Naive thymus-derived CD4-positive, alpha-beta T cell (primary cell): Measurements from ENCODE around the gene STAT4. TPM values are rescaled to one million over a fixed set of nuclear protein-coding genes. Genes with fewer than 3 reads are reported as not detected.
A peak's percentile ranks its signal among the peaks of the same experiment; 100 is the strongest.

Source experiments
- ATAC-seq: fragments of 150-1000 bp; cut with Tn5 transposase; 2 replicates; pipeline ENCODE4 v1.10.0; 2021; ENCODE audit warnings: mild to moderate bottlenecking, moderate library complexity
- CTCF ChIA-PET: fragments of 350-600 bp; sonication (Branson Sonifier 250); formaldehyde crosslinking; loops from one replicate; lab custom pipeline; 2021; ENCODE audit warnings: antibody characterized with exemption; lab: Charles Lee
- POLR2A ChIA-PET: fragments of 350-600 bp; sonication (Branson Sonifier 250); formaldehyde crosslinking; loops from one replicate; lab custom pipeline; 2021; ENCODE audit warnings: antibody characterized with exemption, inconsistent platforms; lab: Charles Lee
- DNase-seq, 9 donors: peaks; one replicate each; pipeline versions ENCODE4 v3.0.0 to v3.0.0-alpha.2; 2020 to 2022; ENCODE audit warnings: mixed read lengths in 1 of 9
- H3K27ac ChIP-seq: one replicate; pipeline ENCODE4 v1.7.0; 2013; ENCODE audit warnings: mild to moderate bottlenecking, low read depth, low read length, moderate library complexity
- H3K27me3 ChIP-seq, 2 donors: one replicate each; pipeline ENCODE4 v1.7.0; 2013; ENCODE audit warnings: low read length in 2 of 2, mild to moderate bottlenecking in 2 of 2, moderate library complexity in 2 of 2; ENCODE audit not compliant: control insufficient read depth in 2 of 2, insufficient read depth in 2 of 2
- H3K36me3 ChIP-seq, 3 experiments: 1 replicate in 2 of 3; 2 replicates in 1 of 3; pipeline ENCODE4 v1.7.0; 2013; ENCODE audit warnings: low read length in 3 of 3, mild to moderate bottlenecking in 3 of 3, moderate library complexity in 1 of 3; ENCODE audit not compliant: insufficient read depth in 3 of 3, control insufficient read depth in 2 of 3
- H3K4me1 ChIP-seq, 2 donors: one replicate each; pipeline ENCODE4 v1.7.0; 2013; ENCODE audit warnings: low read length in 2 of 2, mild to moderate bottlenecking in 2 of 2, moderate library complexity in 1 of 2; ENCODE audit not compliant: control insufficient read depth in 2 of 2, insufficient read depth in 2 of 2
- H3K4me3 ChIP-seq: 2 replicates; pipeline ENCODE4 v1.7.0; 2013; ENCODE audit warnings: mild to moderate bottlenecking, low read length
- H3K9me3 ChIP-seq, 3 experiments: 1 replicate in 2 of 3; 2 replicates in 1 of 3; pipeline ENCODE4 v1.7.0; 2013; ENCODE audit warnings: low read length in 3 of 3; ENCODE audit not compliant: control insufficient read depth in 2 of 3
- H3K27ac Mint-ChIP-seq, 9 donors: one replicate each; pipeline ENCODE4 v1.8.0; 2020 to 2022; ENCODE audit warnings: mixed read lengths in 9 of 9, mild to moderate bottlenecking in 8 of 9, moderate library complexity in 5 of 9, inconsistent platforms in 2 of 9
- H3K27me3 Mint-ChIP-seq, 5 donors: one replicate each; pipeline ENCODE4 v1.8.0; 2021 to 2022; ENCODE audit warnings: mixed read lengths in 5 of 5, mild to moderate bottlenecking in 1 of 5
- H3K36me3 Mint-ChIP-seq, 5 donors: one replicate each; pipeline ENCODE4 v1.8.0; 2020 to 2022; ENCODE audit warnings: mixed read lengths in 5 of 5, mild to moderate bottlenecking in 3 of 5, inconsistent platforms in 1 of 5
- H3K4me1 Mint-ChIP-seq, 7 donors: one replicate each; pipeline ENCODE4 v1.8.0; 2020 to 2022; ENCODE audit warnings: mixed read lengths in 7 of 7, mild to moderate bottlenecking in 3 of 7, inconsistent platforms in 1 of 7
- H3K4me3 Mint-ChIP-seq, 10 donors: one replicate each; pipeline ENCODE4 v1.8.0; 2020 to 2022; ENCODE audit warnings: mild to moderate bottlenecking in 10 of 10, mixed read lengths in 10 of 10, moderate library complexity in 6 of 10, inconsistent platforms in 2 of 10
- H3K9me3 Mint-ChIP-seq, 11 donors: one replicate each; pipeline ENCODE4 v1.8.0; 2020 to 2022; ENCODE audit warnings: mixed read lengths in 11 of 11, mild to moderate bottlenecking in 4 of 11, inconsistent platforms in 1 of 11, moderate library complexity in 1 of 11
- intact Hi-C, 2 donors: fragments of 100-400 bp; cut with micrococcal nuclease; formaldehyde crosslinking; loops; one replicate each; pipeline ENCODE4 v1.15.1; 2023
- polyA plus RNA-seq, 2 donors: library from polyadenylated mRNA; unstranded; fragments of 300-500 nt; fragmentation: Illumina TruSeq; gene quantifications; one replicate each; pipeline ENCODE4 v1.2.3, GENCODE V29; 2021
- total RNA-seq, 6 experiments: library from RNA in 5 of 6; stranded (reverse) in 5 of 6; gene quantifications; 1 replicate in 5 of 6; 2 replicates in 1 of 6; pipeline ENCODE4 v1.2.3 and lab custom pipeline; 2021 to 2026

Gene STAT4
- total and polyA plus RNA-seq, 7 experiments from 2014 or later = 52.4 to 132 (median 114) TPM

DNA sequence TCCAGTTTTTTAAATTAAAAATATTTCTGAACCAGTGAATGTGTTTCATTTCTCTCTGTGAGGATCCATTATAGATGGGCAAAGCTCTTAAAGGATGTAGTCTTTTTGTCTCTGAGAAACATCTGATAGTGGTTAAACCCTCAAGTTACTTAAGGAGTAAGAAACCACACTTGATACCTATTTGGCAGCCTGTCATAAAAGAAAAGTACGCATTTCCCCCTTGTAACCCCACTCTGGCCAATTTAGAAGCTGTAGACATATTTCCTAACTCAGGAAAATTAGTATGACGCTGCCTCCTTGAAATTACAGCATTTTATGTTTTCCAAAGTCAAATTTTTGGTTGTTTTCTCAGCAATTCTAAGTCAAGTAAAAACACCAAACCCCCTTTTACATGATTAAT lies 2.0 kb downstream of the STAT4 start:
- peak overlapping the region; percentile 98 for H3K27ac ChIP-seq
- H3K9me3 ChIP-seq = no peaks in the 10 kb centered on the region
- peak overlapping the region; percentile 81 to 99 (median 95) for H3K4me3 Mint-ChIP-seq
- no peaks in the 10 kb centered on the region for H3K27me3 ChIP-seq
- intact Hi-C loops = loop anchor here (1.0 to 2.0 kb wide), 4 partner anchors 9 to 33 kb away; no protein-coding TSS in a partner anchor
- POLR2A ChIA-PET = interaction anchor here (0.6 to 7.1 kb wide), 18 partner anchors 10 to 1581 kb away, joined by 3 to 92 read pairs (median 4); partner anchors contain the start of genes NABP1 and STAT1
- H3K4me1 Mint-ChIP-seq = peaks cover 42 to 76% (median 66%) of the 10 kb centered on the region in 7 donors
- CTCF ChIA-PET = interaction anchor here (0.5 to 14.2 kb wide), 5 partner anchors 10 to 469 kb away, joined by 3 to 488 read pairs (median 5); no protein-coding TSS in a partner anchor
- H3K4me1 ChIP-seq = peaks cover 44 to 60% of the 10 kb centered on the region in 2 donors
- H3K36me3 ChIP-seq = peaks cover 10 to 34% (median 24%) of the 10 kb centered on the region in 3 experiments
- no peaks in the 10 kb centered on the region for H3K27me3 Mint-ChIP-seq
- ATAC-seq = peak; percentile 59
- peak overlapping the region; percentile 96 for H3K4me3 ChIP-seq
- peak in 7 of 9 donors; percentile 53 to 74 (median 68) for DNase-seq
- peaks cover 22 to 37% (median 32%) of the 10 kb centered on the region in 5 donors for H3K36me3 Mint-ChIP-seq
- no peaks in the 10 kb centered on the region for H3K9me3 Mint-ChIP-seq
- peak overlapping the region; percentile 89 to 99 (median 95) for H3K27ac Mint-ChIP-seq

DNA sequence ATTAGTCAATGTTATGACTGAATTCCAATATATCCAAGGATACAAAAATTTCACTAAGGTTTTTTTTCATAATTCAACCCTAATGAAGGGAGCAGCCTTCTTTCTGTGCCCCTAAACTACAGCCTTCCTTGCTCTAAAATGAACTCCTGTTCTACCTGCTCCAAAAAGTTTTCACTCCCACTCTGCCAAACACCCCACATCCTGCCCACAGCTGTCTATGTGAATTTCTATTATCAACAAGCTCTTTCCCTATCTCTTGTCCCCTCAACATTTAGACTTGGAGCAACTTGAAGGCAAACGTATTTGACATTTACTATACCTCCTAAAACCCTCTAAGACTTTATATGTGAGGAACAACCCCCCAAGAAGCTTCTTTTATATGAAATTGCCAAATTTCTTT lies 2.5 kb downstream of the STAT4 start:
- ChIA-PET CTCF (interaction anchor here (0.5 to 14.2 kb wide), 5 partner anchors 9 to 469 kb away, joined by 3 to 488 read pairs (median 5); no protein-coding TSS in a partner anchor), POLR2A (interaction anchor here (0.6 to 7.1 kb wide), 15 partner anchors 9 to 529 kb away, joined by 3 to 92 read pairs (median 4); partner anchors contain the start of genes NABP1 and STAT1)
- peak in 1 of 9 donors; percentile 12 for DNase-seq
- Mint-ChIP-seq H3K36me3 (peaks cover 25 to 40% (median 32%) of the 10 kb centered on the region in 5 donors), H3K9me3 (no peaks in the 10 kb centered on the region), H3K4me1 (peaks cover 42 to 80% (median 70%) of the 10 kb centered on the region in 7 donors), H3K27me3 (no peaks in the 10 kb centered on the region), H3K27ac (peak overlapping the region; percentile 89 to 99 (median 95)), H3K4me3 (peak overlapping the region; percentile 81 to 99 (median 95))
- no peak for ATAC-seq
- H3K4me1 ChIP-seq = peaks cover 46 to 56% of the 10 kb centered on the region in 2 donors
- H3K27me3 ChIP-seq = no peaks in the 10 kb centered on the region
- H3K27ac ChIP-seq = peak overlapping the region; percentile 98
- H3K36me3 ChIP-seq = peaks cover 10 to 37% (median 24%) of the 10 kb centered on the region in 3 experiments
- peak overlapping the region; percentile 96 for H3K4me3 ChIP-seq
- intact Hi-C loops = loop anchor here (1.0 to 2.0 kb wide), 4 partner anchors 9 to 33 kb away; no protein-coding TSS in a partner anchor
- H3K9me3 ChIP-seq = no peaks in the 10 kb centered on the region

DNA sequence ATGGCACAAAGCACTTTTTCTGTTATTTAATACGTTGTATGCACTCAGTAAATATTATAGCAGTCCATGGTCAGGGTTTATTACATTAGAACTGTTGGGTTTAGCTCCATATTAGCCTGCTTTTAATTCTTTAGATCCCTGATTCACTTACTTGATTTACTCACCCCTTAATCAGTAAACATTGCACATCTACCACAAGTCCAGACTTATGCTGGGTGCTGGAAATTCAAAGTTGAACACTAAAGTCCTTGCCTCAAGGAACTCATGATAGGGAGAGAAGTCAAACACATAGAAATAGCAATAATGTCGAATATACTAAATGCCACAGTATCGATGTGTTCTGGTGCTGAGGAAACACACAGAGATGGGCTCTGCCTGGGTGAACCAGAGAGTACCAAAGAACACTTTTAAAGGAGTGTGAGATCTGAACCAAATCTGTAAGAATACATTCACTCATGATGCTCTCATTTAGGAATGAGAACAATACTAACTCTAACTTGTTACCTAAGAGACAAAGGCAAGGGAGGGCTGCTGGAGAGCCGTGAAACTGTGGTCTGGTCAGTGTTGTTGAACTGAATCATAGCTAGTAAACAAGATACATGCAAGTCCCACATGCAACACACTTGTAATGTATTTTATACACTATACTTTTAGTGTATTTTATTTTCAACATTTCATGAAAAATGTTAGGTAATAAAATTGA lies 4.9 kb downstream of the STAT4 start:
- no peaks in the 10 kb centered on the region for H3K27me3 Mint-ChIP-seq
- no peaks in the 10 kb centered on the region for H3K9me3 Mint-ChIP-seq
- H3K36me3 Mint-ChIP-seq = peaks cover 25 to 54% (median 46%) of the 10 kb centered on the region in 5 donors
- ChIA-PET CTCF (interaction anchor here (1.2 to 1.6 kb wide), 2 partner anchors 10 to 94 kb away, joined by 7 to 9 read pairs; no protein-coding TSS in a partner anchor), POLR2A (interaction anchor here (1.1 kb wide), 1 partner anchor 84 kb away, joined by 3 read pairs; no protein-coding TSS in a partner anchor)
- Histone ChIP-seq H3K9me3 (no peaks in the 10 kb centered on the region), H3K4me3 (no peak overlapping the region), H3K27me3 (no peaks in the 10 kb centered on the region), H3K36me3 (peaks cover 10 to 39% (median 25%) of the 10 kb centered on the region in 3 experiments), H3K27ac (no peak overlapping the region), H3K4me1 (peaks cover 35 to 45% of the 10 kb centered on the region in 2 donors)
- intact Hi-C loops = no loop called here
- peaks cover 41 to 80% (median 70%) of the 10 kb centered on the region in 7 donors for H3K4me1 Mint-ChIP-seq
- H3K4me3 Mint-ChIP-seq = peak overlapping the region in 9 of 10 donors; percentile 14 to 82 (median 55)
- DNase-seq (no peak), ATAC-seq (no peak)
- peak overlapping the region in 6 of 9 donors; percentile 6 to 92 (median 30) for H3K27ac Mint-ChIP-seq

DNA sequence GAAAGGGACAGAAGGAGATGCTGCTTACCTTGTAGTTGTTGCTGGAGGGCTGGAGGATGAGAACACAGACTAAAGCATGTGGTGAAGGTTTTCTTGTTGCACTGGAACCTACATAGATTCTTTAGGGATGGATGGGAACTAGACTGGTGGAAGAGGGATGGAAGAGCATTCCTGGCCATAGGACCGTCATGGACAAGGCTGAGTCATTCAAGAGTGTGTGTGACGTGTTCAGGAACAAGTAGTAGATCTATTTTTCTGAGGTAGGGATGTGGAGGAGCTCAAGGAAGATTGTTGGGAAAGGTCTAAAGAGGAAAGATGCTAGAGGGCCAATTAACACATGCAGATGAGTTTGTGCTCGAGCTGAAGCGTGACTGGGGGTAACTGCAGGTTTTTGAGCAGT lies 6.6 kb downstream of the STAT4 start:
- Histone ChIP-seq H3K27ac (no peak overlapping the region), H3K4me1 (peaks cover 45% of the 10 kb centered on the region in 2 donors), H3K4me3 (no peak overlapping the region), H3K9me3 (no peaks in the 10 kb centered on the region), H3K27me3 (no peaks in the 10 kb centered on the region), H3K36me3 (peaks cover 10 to 33% (median 27%) of the 10 kb centered on the region in 3 experiments)
- POLR2A ChIA-PET = interaction anchor here (0.7 to 1.1 kb wide), 3 partner anchors 11 to 533 kb away, joined by 3 to 4 read pairs (median 3); partner anchors contain the start of gene NABP1
- ATAC-seq (no peak), DNase-seq (no peak)
- intact Hi-C loops = no loop called here
- CTCF ChIA-PET = interaction anchor here (2.1 kb wide), 1 partner anchor 11 kb away, joined by 7 read pairs; no protein-coding TSS in a partner anchor
- peak overlapping the region; percentile 11 to 63 (median 49) for H3K4me3 Mint-ChIP-seq
- H3K4me1 Mint-ChIP-seq = peaks cover 51 to 90% (median 81%) of the 10 kb centered on the region in 7 donors
- H3K27ac Mint-ChIP-seq = peak overlapping the region in 8 of 9 donors; percentile 5 to 43 (median 30)
- no peaks in the 10 kb centered on the region for H3K27me3 Mint-ChIP-seq
- H3K9me3 Mint-ChIP-seq = no peaks in the 10 kb centered on the region
- peaks cover 27 to 71% (median 63%) of the 10 kb centered on the region in 5 donors for H3K36me3 Mint-ChIP-seq

DNA sequence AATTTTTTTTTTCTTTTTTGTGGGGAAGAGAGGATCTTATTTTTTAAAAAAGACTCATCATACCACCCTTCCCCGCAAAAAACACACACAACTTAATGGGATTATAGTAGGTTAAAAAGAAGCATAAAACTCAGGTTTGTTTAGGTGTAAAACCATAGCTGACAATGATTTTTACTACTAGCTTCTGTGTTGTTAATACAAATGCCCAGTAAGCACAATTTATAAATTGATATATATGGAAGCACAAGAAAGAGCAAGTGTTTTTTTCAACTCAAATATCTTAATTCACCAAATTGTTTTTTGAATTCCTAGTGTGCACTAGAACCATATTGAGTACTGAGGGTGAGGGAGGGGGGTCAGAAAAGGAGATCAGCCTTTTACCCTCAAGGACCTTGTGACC lies 7.0 kb downstream of the STAT4 start:
- Histone ChIP-seq H3K27ac (no peak overlapping the region), H3K4me1 (peaks cover 45 to 48% of the 10 kb centered on the region in 2 donors), H3K9me3 (no peaks in the 10 kb centered on the region), H3K36me3 (peaks cover 10 to 33% (median 27%) of the 10 kb centered on the region in 3 experiments), H3K4me3 (no peak overlapping the region), H3K27me3 (no peaks in the 10 kb centered on the region)
- Mint-ChIP-seq H3K9me3 (no peaks in the 10 kb centered on the region), H3K4me1 (peaks cover 55 to 91% (median 81%) of the 10 kb centered on the region in 7 donors), H3K27ac (peak overlapping the region in 5 of 9 donors; percentile 8 to 43 (median 33)), H3K27me3 (no peaks in the 10 kb centered on the region), H3K36me3 (peaks cover 32 to 75% (median 66%) of the 10 kb centered on the region in 5 donors), H3K4me3 (peak overlapping the region; percentile 11 to 63 (median 49))
- ChIA-PET POLR2A (interaction anchor here (0.8 to 1.1 kb wide), 2 partner anchors 11 to 82 kb away, joined by 3 to 4 read pairs; no protein-coding TSS in a partner anchor), CTCF (interaction anchor here (2.1 kb wide), 1 partner anchor 12 kb away, joined by 7 read pairs; no protein-coding TSS in a partner anchor)
- ATAC-seq (no peak), DNase-seq (no peak)
- intact Hi-C loops = loop anchor here in 1 of 2 donors (1.0 kb wide), 2 partner anchors 9 to 15 kb away; no protein-coding TSS in a partner anchor

DNA sequence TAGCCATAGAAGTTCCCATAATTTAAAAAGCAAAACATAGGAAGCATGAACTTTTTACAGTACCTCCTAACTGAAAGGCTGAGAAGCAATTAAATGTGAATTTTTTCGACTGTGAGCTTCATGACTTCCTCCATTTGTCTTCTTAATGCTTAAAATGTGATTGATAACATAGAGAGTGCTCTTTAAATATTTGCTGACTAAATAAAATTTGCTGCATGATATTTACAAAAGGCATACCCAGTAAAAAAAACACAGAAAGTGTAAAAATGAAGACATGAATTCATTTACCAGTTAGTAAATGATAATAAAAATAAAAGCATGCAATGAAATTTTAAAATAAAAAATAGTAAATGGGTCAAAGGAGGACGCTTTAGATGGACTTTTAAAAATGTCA lies 21.9 kb downstream of the STAT4 start:
- ChIA-PET CTCF (no interaction called here), POLR2A (interaction anchor here (1.4 to 3.7 kb wide), 3 partner anchors 14 to 64 kb away, joined by 4 to 15 read pairs (median 4); partner anchors contain the start of gene STAT4)
- H3K4me3 Mint-ChIP-seq = peak overlapping the region in 2 of 10 donors; percentile 42 to 52
- H3K27me3 Mint-ChIP-seq = no peaks in the 10 kb centered on the region
- intact Hi-C loops = loop anchor here (1.0 to 2.0 kb wide), 3 partner anchors 14 to 19 kb away; no protein-coding TSS in a partner anchor
- Histone ChIP-seq H3K4me1 (peaks cover 12 to 38% of the 10 kb centered on the region in 2 donors), H3K27me3 (no peaks in the 10 kb centered on the region), H3K36me3 (peaks cover 0 to 20% (median 5%) of the 10 kb centered on the region in 3 experiments), H3K27ac (no peak overlapping the region), H3K9me3 (no peaks in the 10 kb centered on the region), H3K4me3 (no peak overlapping the region)
- peaks cover 13 to 57% (median 50%) of the 10 kb centered on the region in 5 donors for H3K36me3 Mint-ChIP-seq
- no peak for ATAC-seq
- H3K27ac Mint-ChIP-seq = peak overlapping the region in 5 of 9 donors; percentile 23 to 86 (median 62)
- no peak for DNase-seq
- no peaks in the 10 kb centered on the region for H3K9me3 Mint-ChIP-seq
- H3K4me1 Mint-ChIP-seq = peaks cover 28 to 79% (median 64%) of the 10 kb centered on the region in 7 donors
